Astrocyte (in vitro differentiated cells and primary cell): ENCODE data around the gene GOLGA7B. TPM values are rescaled to one million over a fixed set of nuclear protein-coding genes. Genes with fewer than 3 reads are reported as not detected.

ENCODE experiments used
- DNase-seq: peaks from one replicate; pipeline ENCODE4 v3.0.0-alpha.2; 2010; ENCODE audit warnings: low read depth
- FAIRE-seq: peaks from 2 replicates; lab custom pipeline; 2011; peaks lifted over from hg19 to GRCh38; lab: Jason Lieb, UNC
- H2AFZ ChIP-seq: 2 replicates; pipeline ENCODE4 v1.6.0; 2012; ENCODE audit warnings: low read depth, low read length, inconsistent platforms
- H3K27ac ChIP-seq: 2 replicates; pipeline ENCODE4 v1.5.1; 2011; ENCODE audit warnings: low read depth, low read length, inconsistent platforms
- H3K27me3 ChIP-seq: 2 replicates; pipeline ENCODE4 v1.6.0; 2011; ENCODE audit warnings: low read length, inconsistent platforms; ENCODE audit not compliant: insufficient read depth
- H3K36me3 ChIP-seq: 2 replicates; pipeline ENCODE4 v1.5.1; 2011; ENCODE audit warnings: low read length, inconsistent platforms; ENCODE audit not compliant: insufficient read depth
- H3K4me1 ChIP-seq: 2 replicates; pipeline ENCODE4 v1.5.1; 2011; ENCODE audit warnings: low read length, inconsistent platforms; ENCODE audit not compliant: insufficient read depth
- H3K4me2 ChIP-seq: 2 replicates; pipeline ENCODE4 v1.6.0; 2012; ENCODE audit warnings: low read length, inconsistent platforms
- H3K4me3 ChIP-seq: 2 replicates; pipeline ENCODE4 v1.5.1; 2011; ENCODE audit warnings: low read depth, mild to moderate bottlenecking, low read length, inconsistent platforms; ENCODE audit not compliant: insufficient read depth
- H3K79me2 ChIP-seq: 2 replicates; pipeline ENCODE4 v1.6.0; 2012; ENCODE audit warnings: mild to moderate bottlenecking, low read length, inconsistent platforms; ENCODE audit not compliant: insufficient read depth
- H3K9ac ChIP-seq: 2 replicates; pipeline ENCODE4 v1.6.0; 2012; ENCODE audit warnings: mild to moderate bottlenecking, low read length, inconsistent platforms
- H3K9me3 ChIP-seq: 2 replicates; pipeline ENCODE4 v1.5.1; 2012; ENCODE audit warnings: low read depth, mild to moderate bottlenecking, low read length, inconsistent platforms; ENCODE audit not compliant: insufficient read depth
- H4K20me1 ChIP-seq: 2 replicates; pipeline ENCODE4 v1.6.0; 2012; ENCODE audit warnings: low read length, inconsistent platforms; ENCODE audit not compliant: insufficient read depth
- H3K27ac Mint-ChIP-seq: one replicate; pipeline ENCODE4 v1.8.0; 2021; ENCODE audit warnings: mild to moderate bottlenecking, mixed read lengths; ENCODE audit not compliant: unreplicated experiment
- H3K27me3 Mint-ChIP-seq: one replicate; pipeline ENCODE4 v1.8.0; 2021; ENCODE audit warnings: low read depth, mixed read lengths; ENCODE audit not compliant: unreplicated experiment
- H3K36me3 Mint-ChIP-seq: one replicate; pipeline ENCODE4 v1.8.0; 2021; ENCODE audit warnings: low read depth, mixed read lengths; ENCODE audit not compliant: unreplicated experiment
- H3K4me1 Mint-ChIP-seq: one replicate; pipeline ENCODE4 v1.8.0; 2021; ENCODE audit warnings: low read depth, mixed read lengths; ENCODE audit not compliant: unreplicated experiment
- H3K4me3 Mint-ChIP-seq: one replicate; pipeline ENCODE4 v1.8.0; 2021; ENCODE audit warnings: mild to moderate bottlenecking, moderate library complexity, mixed read lengths; ENCODE audit not compliant: unreplicated experiment
- H3K9me3 Mint-ChIP-seq: one replicate; pipeline ENCODE4 v1.8.0; 2021; ENCODE audit warnings: mild to moderate bottlenecking, mixed read lengths; ENCODE audit not compliant: unreplicated experiment
- EZH2 ChIP-seq: IDR thresholded peaks from 2 replicates; pipeline ENCODE4 v1.6.1; 2012; ENCODE audit warnings: mild to moderate bottlenecking, low read length, inconsistent platforms; ENCODE audit not compliant: insufficient read depth
- total RNA-seq: library from RNA; stranded (reverse); gene quantifications from 2 replicates; pipeline ENCODE4 v1.2.1, GENCODE V29; 2021
- TF ChIP-seq, protein P1 (sequence below): IDR thresholded peaks from 2 replicates; pipeline ENCODE4 v1.5.1; 2011; ENCODE audit warnings: low read depth, mild to moderate bottlenecking, inconsistent platforms, low read length, moderate library complexity; ENCODE audit not compliant: insufficient read depth

GOLGA7B gene
- total RNA-seq, 1 donor from 2014 or later: 0.16 TPM

DNA sequence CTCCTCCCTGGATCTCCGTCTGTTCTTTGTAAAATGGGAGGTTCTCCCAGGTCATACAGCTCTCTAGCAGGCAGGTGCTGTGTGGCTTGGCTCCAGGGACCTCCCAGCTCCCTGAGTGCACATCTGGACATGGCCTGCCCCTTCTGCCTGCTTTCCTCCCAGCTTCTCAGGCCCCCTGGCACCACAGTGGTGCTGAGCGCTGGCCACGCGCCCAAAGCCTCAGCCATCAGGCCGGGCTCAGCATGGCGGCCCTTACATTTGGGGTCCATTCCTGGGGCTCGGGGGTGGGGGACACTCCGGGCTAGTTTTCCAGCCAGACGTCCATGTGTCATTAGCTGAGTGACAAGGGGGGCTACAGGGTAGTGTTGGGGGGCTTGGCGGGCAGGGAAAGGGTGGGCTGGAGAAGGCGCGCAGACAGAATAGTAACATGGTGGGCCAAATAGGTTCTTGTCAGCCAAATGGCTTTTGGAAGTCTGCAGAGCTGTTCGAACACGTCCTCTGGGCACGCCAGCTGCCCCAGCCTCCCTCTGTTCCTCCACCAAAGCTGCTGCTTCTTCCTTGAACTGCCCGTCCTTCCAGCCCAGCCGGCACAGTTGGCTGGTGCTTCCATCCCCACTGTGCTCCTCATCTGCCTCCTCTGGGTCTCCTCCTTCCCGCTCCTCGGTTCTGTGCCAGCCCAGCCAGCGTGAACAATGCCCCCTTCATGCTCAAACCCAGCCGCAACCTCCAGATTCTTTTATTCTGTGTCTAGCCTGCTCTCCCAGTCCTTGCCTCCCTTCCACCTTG, 65.9 kb downstream of the GOLGA7B start:
- Histone ChIP-seq H3K79me2 (no peaks in the 10 kb centered on the region), H3K36me3 (no peaks in the 10 kb centered on the region), H3K4me3 (no peak overlapping the region), H3K27ac (no peak overlapping the region), H3K9ac (no peak overlapping the region), H2AFZ (no peak overlapping the region), H4K20me1 (no peaks in the 10 kb centered on the region), H3K4me1 (no peaks in the 10 kb centered on the region), H3K9me3 (no peaks in the 10 kb centered on the region), H3K4me2 (no peak overlapping the region), H3K27me3 (peaks cover 34% of the 10 kb centered on the region)
- Mint-ChIP-seq H3K27ac (no peak overlapping the region), H3K4me1 (peaks cover 2% of the 10 kb centered on the region), H3K36me3 (no peaks in the 10 kb centered on the region), H3K27me3 (peaks cover 77% of the 10 kb centered on the region), H3K4me3 (no peak overlapping the region), H3K9me3 (peaks cover 3% of the 10 kb centered on the region)
- DNase-seq (no peak), FAIRE-seq (no peak)
- no peak for TF ChIP-seq EZH2

DNA sequence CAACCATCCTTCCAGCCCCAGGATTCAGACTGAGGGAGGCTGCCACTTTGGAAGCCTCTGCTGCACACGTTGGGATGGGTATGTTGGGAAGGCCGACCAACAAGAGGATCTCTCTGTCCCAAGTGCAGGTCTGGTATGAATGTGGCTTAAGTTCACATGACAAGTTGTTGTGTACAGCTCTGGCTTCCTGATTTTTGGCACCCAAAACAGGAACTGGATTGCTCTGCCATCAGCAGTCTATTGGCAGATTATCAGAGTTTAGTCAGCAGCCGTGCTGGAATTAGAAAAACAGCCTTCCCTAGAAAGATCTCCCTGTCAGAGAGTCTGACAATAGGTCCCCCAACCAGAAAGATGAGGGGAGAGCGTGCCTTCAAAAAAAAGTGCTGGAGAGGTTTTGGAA, 66.9 kb downstream of the GOLGA7B start:
- Mint-ChIP-seq H3K4me1 (peaks cover 3% of the 10 kb centered on the region), H3K27ac (no peak overlapping the region), H3K9me3 (peaks cover 3% of the 10 kb centered on the region), H3K36me3 (no peaks in the 10 kb centered on the region), H3K27me3 (peaks cover 78% of the 10 kb centered on the region), H3K4me3 (no peak overlapping the region)
- TF ChIP-seq, protein P1, sequence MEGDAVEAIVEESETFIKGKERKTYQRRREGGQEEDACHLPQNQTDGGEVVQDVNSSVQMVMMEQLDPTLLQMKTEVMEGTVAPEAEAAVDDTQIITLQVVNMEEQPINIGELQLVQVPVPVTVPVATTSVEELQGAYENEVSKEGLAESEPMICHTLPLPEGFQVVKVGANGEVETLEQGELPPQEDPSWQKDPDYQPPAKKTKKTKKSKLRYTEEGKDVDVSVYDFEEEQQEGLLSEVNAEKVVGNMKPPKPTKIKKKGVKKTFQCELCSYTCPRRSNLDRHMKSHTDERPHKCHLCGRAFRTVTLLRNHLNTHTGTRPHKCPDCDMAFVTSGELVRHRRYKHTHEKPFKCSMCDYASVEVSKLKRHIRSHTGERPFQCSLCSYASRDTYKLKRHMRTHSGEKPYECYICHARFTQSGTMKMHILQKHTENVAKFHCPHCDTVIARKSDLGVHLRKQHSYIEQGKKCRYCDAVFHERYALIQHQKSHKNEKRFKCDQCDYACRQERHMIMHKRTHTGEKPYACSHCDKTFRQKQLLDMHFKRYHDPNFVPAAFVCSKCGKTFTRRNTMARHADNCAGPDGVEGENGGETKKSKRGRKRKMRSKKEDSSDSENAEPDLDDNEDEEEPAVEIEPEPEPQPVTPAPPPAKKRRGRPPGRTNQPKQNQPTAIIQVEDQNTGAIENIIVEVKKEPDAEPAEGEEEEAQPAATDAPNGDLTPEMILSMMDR: no peak
- no peak for TF ChIP-seq EZH2
- Histone ChIP-seq H3K27ac (no peak overlapping the region), H3K9me3 (no peaks in the 10 kb centered on the region), H3K79me2 (no peaks in the 10 kb centered on the region), H3K4me2 (no peak overlapping the region), H3K4me3 (no peak overlapping the region), H4K20me1 (no peaks in the 10 kb centered on the region), H3K4me1 (no peaks in the 10 kb centered on the region), H3K27me3 (peaks cover 34% of the 10 kb centered on the region), H2AFZ (no peak overlapping the region), H3K36me3 (no peaks in the 10 kb centered on the region), H3K9ac (no peak overlapping the region)
- FAIRE-seq (no peak), DNase-seq (no peak)

DNA sequence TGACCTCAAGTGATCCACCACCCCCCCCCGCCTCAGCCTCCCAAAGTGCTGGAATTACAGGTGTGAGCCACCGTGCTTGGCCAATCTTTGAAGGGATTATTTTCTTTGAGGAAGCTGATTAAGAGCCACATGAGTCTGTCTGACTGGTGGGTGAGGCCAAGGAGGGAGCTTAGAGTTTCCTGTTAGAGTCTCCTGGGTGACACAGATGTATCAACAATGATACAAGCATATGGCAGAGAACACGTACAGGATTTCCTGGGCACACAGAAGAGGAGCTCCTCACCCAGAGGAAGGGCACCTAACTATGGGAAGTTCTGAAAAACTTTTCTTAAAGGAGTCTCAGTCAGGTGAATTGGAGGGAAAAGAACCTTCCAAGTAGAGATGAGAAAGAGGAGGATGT, 69.4 kb downstream of the GOLGA7B start:
- H3K36me3 Mint-ChIP-seq: no peaks in the 10 kb centered on the region
- H3K9me3 Mint-ChIP-seq: peaks cover 3% of the 10 kb centered on the region
- TF ChIP-seq EZH2: no peak
- TF ChIP-seq, protein P1: no peak
- H3K4me1 Mint-ChIP-seq: peaks cover 4% of the 10 kb centered on the region
- Histone ChIP-seq H3K4me2 (no peak overlapping the region), H3K4me3 (no peak overlapping the region), H3K79me2 (no peaks in the 10 kb centered on the region), H3K9ac (no peak overlapping the region), H3K27me3 (peaks cover 27% of the 10 kb centered on the region), H4K20me1 (no peaks in the 10 kb centered on the region), H3K9me3 (no peaks in the 10 kb centered on the region), H2AFZ (no peak overlapping the region), H3K4me1 (no peaks in the 10 kb centered on the region), H3K27ac (no peak overlapping the region), H3K36me3 (no peaks in the 10 kb centered on the region)
- FAIRE-seq (no peak), DNase-seq (no peak)
- no peak overlapping the region for H3K4me3 Mint-ChIP-seq
- no peak overlapping the region for H3K27ac Mint-ChIP-seq
- peaks cover 73% of the 10 kb centered on the region for H3K27me3 Mint-ChIP-seq
